AG09309 (cell line): ENCODE measurements around the gene GALNT14.

Experiments
- DNase-seq: peaks from one replicate; pipeline ENCODE4 v3.0.0-alpha.2; 2010; ENCODE audit warnings: low read depth
- H3K4me3 ChIP-seq: 2 replicates; pipeline ENCODE4 v1.5.1; 2011; ENCODE audit warnings: mild to moderate bottlenecking, low read depth, low read length, moderate library complexity; ENCODE audit not compliant: control insufficient read depth
- TF ChIP-seq, protein P1 (sequence below): IDR thresholded peaks from 2 replicates; pipeline ENCODE4 v1.5.1; 2011; ENCODE audit warnings: mild to moderate bottlenecking, low read depth, low read length, inconsistent platforms; ENCODE audit not compliant: insufficient read depth, control insufficient read depth; ENCODE audit errors: missing control alignments

The GALNT14 gene

DNA sequence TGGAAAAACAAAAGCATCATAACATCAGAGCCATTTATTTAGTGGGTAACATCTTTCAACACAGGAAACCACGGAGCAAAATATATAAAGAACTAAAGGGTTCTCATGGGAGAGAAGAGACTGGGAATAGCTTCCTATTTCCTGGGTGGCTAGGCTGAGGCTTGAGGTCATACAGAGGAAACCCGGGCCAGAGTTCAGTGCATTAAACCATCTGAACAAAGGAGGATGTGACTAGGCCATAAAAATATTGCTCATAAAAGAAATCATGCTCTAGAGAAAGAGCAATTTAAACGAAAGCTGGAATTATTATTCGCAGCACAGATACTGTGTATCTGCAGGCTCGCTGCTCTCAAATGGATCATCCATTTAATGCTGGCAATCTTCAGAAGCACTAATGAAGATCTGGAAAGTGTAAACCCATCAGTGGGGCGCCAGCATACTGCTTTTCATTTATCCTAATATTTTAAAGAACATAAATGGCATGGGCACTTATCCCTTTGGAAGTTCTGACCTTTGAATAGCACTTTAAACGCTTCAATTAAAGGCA, 83.3 kb downstream of the GALNT14 start:
- TF ChIP-seq, protein P1, sequence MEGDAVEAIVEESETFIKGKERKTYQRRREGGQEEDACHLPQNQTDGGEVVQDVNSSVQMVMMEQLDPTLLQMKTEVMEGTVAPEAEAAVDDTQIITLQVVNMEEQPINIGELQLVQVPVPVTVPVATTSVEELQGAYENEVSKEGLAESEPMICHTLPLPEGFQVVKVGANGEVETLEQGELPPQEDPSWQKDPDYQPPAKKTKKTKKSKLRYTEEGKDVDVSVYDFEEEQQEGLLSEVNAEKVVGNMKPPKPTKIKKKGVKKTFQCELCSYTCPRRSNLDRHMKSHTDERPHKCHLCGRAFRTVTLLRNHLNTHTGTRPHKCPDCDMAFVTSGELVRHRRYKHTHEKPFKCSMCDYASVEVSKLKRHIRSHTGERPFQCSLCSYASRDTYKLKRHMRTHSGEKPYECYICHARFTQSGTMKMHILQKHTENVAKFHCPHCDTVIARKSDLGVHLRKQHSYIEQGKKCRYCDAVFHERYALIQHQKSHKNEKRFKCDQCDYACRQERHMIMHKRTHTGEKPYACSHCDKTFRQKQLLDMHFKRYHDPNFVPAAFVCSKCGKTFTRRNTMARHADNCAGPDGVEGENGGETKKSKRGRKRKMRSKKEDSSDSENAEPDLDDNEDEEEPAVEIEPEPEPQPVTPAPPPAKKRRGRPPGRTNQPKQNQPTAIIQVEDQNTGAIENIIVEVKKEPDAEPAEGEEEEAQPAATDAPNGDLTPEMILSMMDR = no peak

DNA sequence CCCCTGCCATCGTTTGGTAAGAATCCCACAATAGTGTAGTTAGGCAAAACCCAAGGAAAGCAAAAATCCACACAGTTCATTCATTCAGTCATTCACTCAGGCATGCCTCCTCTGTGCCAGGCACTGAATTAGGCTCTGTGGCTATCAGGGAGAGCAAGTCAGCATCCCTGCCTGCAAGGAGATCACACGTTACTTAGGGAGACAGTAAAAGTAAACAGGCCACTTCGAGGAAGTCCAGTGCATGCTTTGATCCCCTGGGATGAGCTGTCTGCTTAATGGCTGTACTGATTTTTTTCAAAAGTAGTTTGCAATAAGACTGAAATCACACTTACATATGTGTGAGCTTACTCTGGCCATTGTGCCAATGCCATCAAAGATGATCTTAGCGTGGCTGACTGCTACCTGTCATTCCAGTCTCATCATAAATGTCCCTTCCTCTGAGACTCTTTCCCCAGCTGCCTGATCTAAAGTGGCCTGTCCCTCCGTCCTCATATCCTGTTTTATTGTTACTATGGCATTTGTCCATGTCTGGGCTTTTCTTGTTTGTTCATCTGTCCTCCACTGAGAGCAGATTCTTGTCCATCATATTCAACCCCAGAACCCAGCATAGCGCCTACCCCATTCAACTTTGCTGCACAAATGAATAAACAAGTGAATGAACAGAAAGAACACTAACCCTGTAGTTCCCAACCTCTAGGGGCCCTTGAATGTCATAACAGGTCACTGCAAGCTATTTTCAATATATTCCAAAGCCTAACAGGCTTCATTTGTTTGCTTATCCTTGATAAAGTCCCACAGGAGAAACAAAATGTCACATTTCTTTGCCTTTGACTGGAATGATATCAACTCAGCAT, 84.1 kb downstream of the GALNT14 start:
- DNase-seq = no peak
- TF ChIP-seq, protein P1 = no peak
- H3K4me3 ChIP-seq = no peak overlapping the region

More for the DNA sequence above, 83.3 kb downstream of the GALNT14 start:
- DNase-seq = no peak
- H3K4me3 ChIP-seq = no peak overlapping the region

DNA sequence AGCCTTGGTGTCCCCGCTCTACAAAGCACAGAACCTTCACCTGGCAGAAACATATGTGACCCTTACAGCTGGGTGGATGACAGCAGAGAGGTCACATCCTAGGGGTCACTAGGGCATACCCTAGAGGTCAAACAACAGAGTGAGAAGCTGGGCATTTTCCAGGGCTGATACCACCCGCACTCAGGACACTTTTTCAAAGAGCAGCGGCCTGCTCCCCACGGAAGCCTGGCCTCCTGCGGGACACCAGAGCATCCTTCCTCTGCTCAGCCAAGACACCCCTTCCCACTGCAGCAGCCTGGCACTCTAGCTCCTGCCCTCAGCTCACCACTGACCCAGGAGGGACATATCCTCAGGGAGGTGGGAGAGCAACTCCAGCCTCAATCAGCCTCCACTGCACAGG, 86.0 kb downstream of the GALNT14 start:
- DNase-seq = no peak
- TF ChIP-seq, protein P1 = no peak
- H3K4me3 ChIP-seq = no peak overlapping the region

DNA sequence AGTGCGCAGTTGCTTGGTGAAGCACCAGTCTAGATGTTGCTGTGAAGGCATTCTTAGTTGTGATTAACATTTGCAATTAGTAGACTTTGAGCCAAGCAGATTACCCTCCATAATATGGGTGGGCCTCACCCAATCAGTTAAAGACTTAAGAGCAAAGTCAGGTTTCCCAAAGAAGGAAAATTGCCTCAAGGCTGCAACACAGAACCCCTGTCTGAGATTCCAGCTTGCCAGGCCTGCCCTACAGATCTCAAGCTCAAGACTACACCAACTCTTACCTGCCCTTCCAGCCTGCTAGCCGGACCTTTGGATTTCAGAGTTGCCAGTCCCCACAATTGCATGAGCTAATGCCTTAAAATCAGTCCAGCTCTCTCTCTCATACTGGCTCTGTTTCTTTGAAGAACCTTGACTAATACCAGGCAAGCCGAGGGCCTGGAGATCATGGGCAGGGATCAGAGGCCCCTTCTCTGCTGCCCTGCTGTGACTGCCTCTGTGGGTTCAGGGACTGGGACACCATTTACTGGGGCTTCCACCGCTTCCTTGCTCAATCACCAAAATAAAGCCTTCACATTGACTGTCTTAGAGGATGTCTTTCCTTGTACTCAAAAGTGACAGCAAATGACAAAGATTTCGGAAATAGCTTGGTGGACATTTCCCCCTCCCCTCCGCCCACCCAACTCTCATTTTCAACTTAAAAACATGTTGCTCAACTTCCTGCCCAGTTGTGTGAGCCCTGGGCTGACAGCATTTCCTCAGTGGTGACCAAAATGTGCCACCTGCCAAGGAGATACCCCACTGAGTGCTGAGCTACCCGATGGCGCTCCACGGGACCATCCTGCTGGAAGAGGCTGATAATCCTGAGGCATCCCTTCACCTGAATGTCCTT, 86.7 kb downstream of the GALNT14 start:
- no peak for DNase-seq
- no peak overlapping the region for H3K4me3 ChIP-seq
- TF ChIP-seq, protein P1 = no peak

DNA sequence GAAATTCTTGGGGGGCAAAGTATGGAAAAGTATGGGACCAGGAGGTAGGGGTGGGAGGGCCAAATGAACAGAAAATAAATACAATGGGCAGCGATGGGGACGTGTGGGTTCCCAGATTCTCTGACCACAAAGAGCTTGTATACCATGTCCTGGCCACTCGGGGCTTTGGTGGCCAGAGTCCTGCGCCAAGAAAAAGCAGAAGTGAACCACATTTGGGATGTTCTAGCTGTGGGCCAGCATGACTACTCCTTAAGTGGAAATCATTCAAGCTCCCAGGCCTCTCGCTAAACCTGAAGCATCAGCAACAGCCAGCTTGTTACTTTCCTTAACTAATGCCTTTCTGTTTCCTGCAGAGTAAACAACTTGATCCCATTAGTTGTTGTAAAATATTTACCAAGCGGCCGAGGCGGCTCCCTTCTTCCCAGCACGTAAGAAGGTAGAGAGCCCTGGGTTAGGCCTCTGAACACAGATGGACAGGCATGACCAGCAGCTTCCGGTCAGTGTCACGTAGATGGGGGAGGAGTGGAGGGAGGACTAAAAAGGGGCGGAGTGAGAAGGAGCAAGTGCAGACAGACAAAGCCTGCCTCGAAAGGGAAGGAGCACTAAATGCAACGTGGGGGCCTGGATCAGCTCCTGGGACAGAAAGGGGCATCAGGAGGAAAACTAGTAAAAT, 88.2 kb downstream of the GALNT14 start:
- TF ChIP-seq, protein P1 = no peak
- no peak overlapping the region for H3K4me3 ChIP-seq
- no peak for DNase-seq

DNA sequence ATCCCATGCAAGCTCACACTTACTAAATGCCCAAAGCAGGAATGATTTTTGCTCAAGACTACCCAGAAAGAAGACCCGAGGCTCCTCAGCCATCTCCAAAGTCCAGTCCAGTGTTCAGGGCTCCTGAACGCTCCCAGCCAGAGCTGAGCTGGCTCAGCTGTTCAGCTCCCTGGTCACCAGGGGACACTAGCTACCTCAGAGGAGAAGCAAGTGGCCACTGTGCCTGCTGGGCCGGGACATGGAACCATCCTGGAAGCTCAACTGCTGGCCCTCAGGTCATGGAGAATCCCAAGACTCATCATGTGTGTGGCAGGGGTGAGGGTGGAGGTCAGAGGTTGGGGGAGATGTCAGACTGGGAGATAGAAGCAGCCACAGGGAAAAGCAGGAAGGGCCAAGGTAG, 89.0 kb downstream of the GALNT14 start:
- H3K4me3 ChIP-seq = no peak overlapping the region
- TF ChIP-seq, protein P1 = no peak
- DNase-seq = no peak
